ENCODE results near the gene HIPK1. TPM values are rescaled to one million over a fixed set of nuclear protein-coding genes. Genes with fewer than 3 reads are reported as not detected.

HIPK1 gene
- total RNA-seq, 3 donors from 2014 or later (not counting 1 experiment from before 2014, with no cell fraction given), result 238 to 283 (median 261) TPM

- H3K36me3 Mint-ChIP-seq, result no peaks in the 10 kb centered on the region
- Histone ChIP-seq H3K27me3 (ENCODE audit: control insufficient read depth, insufficient read depth, low read length) (no peaks in the 10 kb centered on the region), H3K4me3 (ENCODE audit: low read length) (no peak overlapping the region), H3K9me3 (ENCODE audit: control insufficient read depth, insufficient read depth, low read length) (no peaks in the 10 kb centered on the region), H3K27ac (ENCODE audit: low read length) (no peak overlapping the region), H3K4me1 (ENCODE audit: control insufficient read depth, insufficient read depth, low read length) (peaks cover 17% of the 10 kb centered on the region), H3K36me3 (ENCODE audit: control insufficient read depth, insufficient read depth, low read length) (no peaks in the 10 kb centered on the region)
- no peak overlapping the region for H3K27ac Mint-ChIP-seq
- WGBS (ENCODE audit: insufficient coverage), result 52% methylated on average over 8 of the region's 8 CpGs
- ATAC-seq, result no peak
- H3K4me3 Mint-ChIP-seq, result no peak overlapping the region
- no peaks in the 10 kb centered on the region for H3K9me3 Mint-ChIP-seq
- TF ChIP-seq CTCF (IDR thresholded peaks at IDR 0.05), result no peak
- H3K4me1 Mint-ChIP-seq, result peaks cover 13 to 32% of the 10 kb centered on the region in 2 donors
- intact Hi-C loops (cut with micrococcal nuclease), result no loop called here
- H3K27me3 Mint-ChIP-seq (ENCODE audit: low read depth in 2 of 2), result no peaks in the 10 kb centered on the region
- DNase-seq, result no peak
Observed at GRCh38 chr1:113983391-113983790, 54.3 kb downstream of the HIPK1 start.

GRCh38 chr1:113983826-113984225 is 54.7 kb downstream of the HIPK1 start:
- WGBS (ENCODE audit: insufficient coverage), result 90% methylated on average over 7 of the region's 7 CpGs

GRCh38 chr1:113984710-113985109 is 55.6 kb downstream of the HIPK1 start:
- no peaks in the 10 kb centered on the region for H3K27me3 ChIP-seq (ENCODE audit: control insufficient read depth, insufficient read depth, low read length)
- DNase-seq (no peak), ATAC-seq (no peak)
- no peak overlapping the region for H3K27ac ChIP-seq (ENCODE audit: low read length)
- H3K36me3 ChIP-seq (ENCODE audit: control insufficient read depth, insufficient read depth, low read length), result no peaks in the 10 kb centered on the region
- peaks cover 9% of the 10 kb centered on the region for H3K4me1 ChIP-seq (ENCODE audit: control insufficient read depth, insufficient read depth, low read length)
- intact Hi-C loops (cut with micrococcal nuclease), result no loop called here
- H3K27ac Mint-ChIP-seq, result no peak overlapping the region
- no peak overlapping the region for H3K4me3 ChIP-seq (ENCODE audit: low read length)
- H3K36me3 Mint-ChIP-seq, result no peaks in the 10 kb centered on the region
- peaks cover 5 to 22% of the 10 kb centered on the region in 2 donors for H3K4me1 Mint-ChIP-seq
- no peaks in the 10 kb centered on the region for H3K9me3 ChIP-seq (ENCODE audit: control insufficient read depth, insufficient read depth, low read length)
- H3K4me3 Mint-ChIP-seq, result no peak overlapping the region
- no peaks in the 10 kb centered on the region for H3K27me3 Mint-ChIP-seq (ENCODE audit: low read depth in 2 of 2)
- no peaks in the 10 kb centered on the region for H3K9me3 Mint-ChIP-seq
- 47% methylated on average over 4 of the region's 4 CpGs for WGBS (ENCODE audit: insufficient coverage)
- TF ChIP-seq CTCF (IDR thresholded peaks at IDR 0.05), result no peak

More at GRCh38 chr1:113983826-113984225, 54.7 kb downstream of the HIPK1 start:
- peaks cover 15% of the 10 kb centered on the region for H3K4me1 ChIP-seq (ENCODE audit: control insufficient read depth, insufficient read depth, low read length)
- peaks cover 9 to 28% of the 10 kb centered on the region in 2 donors for H3K4me1 Mint-ChIP-seq
- no peaks in the 10 kb centered on the region for H3K9me3 Mint-ChIP-seq
- intact Hi-C loops (cut with micrococcal nuclease), result no loop called here
- H3K36me3 Mint-ChIP-seq, result no peaks in the 10 kb centered on the region
- no peak overlapping the region for H3K27ac ChIP-seq (ENCODE audit: low read length)
- no peaks in the 10 kb centered on the region for H3K27me3 ChIP-seq (ENCODE audit: control insufficient read depth, insufficient read depth, low read length)
- TF ChIP-seq CTCF (IDR thresholded peaks at IDR 0.05), result no peak
- no peak overlapping the region for H3K4me3 Mint-ChIP-seq
- no peaks in the 10 kb centered on the region for H3K36me3 ChIP-seq (ENCODE audit: control insufficient read depth, insufficient read depth, low read length)
- no peaks in the 10 kb centered on the region for H3K27me3 Mint-ChIP-seq (ENCODE audit: low read depth in 2 of 2)
- ATAC-seq, result no peak
- DNase-seq, result no peak
- H3K4me3 ChIP-seq (ENCODE audit: low read length), result no peak overlapping the region
- H3K9me3 ChIP-seq (ENCODE audit: control insufficient read depth, insufficient read depth, low read length), result no peaks in the 10 kb centered on the region
- no peak overlapping the region for H3K27ac Mint-ChIP-seq

- no peak for TF ChIP-seq CTCF (IDR thresholded peaks at IDR 0.05)
- Histone ChIP-seq H3K36me3 (ENCODE audit: control insufficient read depth, insufficient read depth, low read length) (no peaks in the 10 kb centered on the region), H3K4me1 (ENCODE audit: control insufficient read depth, insufficient read depth, low read length) (peaks cover 9% of the 10 kb centered on the region), H3K27ac (ENCODE audit: low read length) (no peak overlapping the region), H3K27me3 (ENCODE audit: control insufficient read depth, insufficient read depth, low read length) (no peaks in the 10 kb centered on the region), H3K4me3 (ENCODE audit: low read length) (no peak overlapping the region), H3K9me3 (ENCODE audit: control insufficient read depth, insufficient read depth, low read length) (no peaks in the 10 kb centered on the region)
- ATAC-seq, result no peak
- Mint-ChIP-seq H3K27me3 (ENCODE audit: low read depth in 2 of 2) (no peaks in the 10 kb centered on the region), H3K9me3 (no peaks in the 10 kb centered on the region), H3K4me1 (peaks cover 0 to 18% of the 10 kb centered on the region in 2 donors), H3K36me3 (no peaks in the 10 kb centered on the region), H3K4me3 (no peak overlapping the region), H3K27ac (no peak overlapping the region)
- WGBS (ENCODE audit: insufficient coverage), result 74% methylated on average over 5 of the region's 6 CpGs
- intact Hi-C loops (cut with micrococcal nuclease), result no loop called here
- DNase-seq, result no peak
Observed at GRCh38 chr1:113986802-113987201, 57.7 kb downstream of the HIPK1 start.

All from natural killer cell (primary cell).